Stimulated activated CD4-positive, alpha-beta T cell treated with anti-CD3 and anti-CD28 coated beads, Interleukin-1b, Interleukin-23, amount 100 ng/mL, for 1 hour (primary cell): ENCODE results near the gene ANKRD66.
"Not testable (repeated sequence)": the region's sequence is repeated elsewhere in the genome, so short reads cannot be mapped to it uniquely, and the experiment has no call there.

Experiments used
- DNase-seq, 2 donors: peaks; one replicate each; pipeline ENCODE4 v3.0.0-alpha.2; 2020; ENCODE audit warnings: low read depth in 2 of 2

The ANKRD66 gene

GRCh38 chr6:46755865-46756264, 9.1 kb downstream of the ANKRD66 start:
- DNase-seq, result no peak

- no peak for DNase-seq
Measured at GRCh38 chr6:46756469-46757213, 9.9 kb downstream of the ANKRD66 start.

DNA sequence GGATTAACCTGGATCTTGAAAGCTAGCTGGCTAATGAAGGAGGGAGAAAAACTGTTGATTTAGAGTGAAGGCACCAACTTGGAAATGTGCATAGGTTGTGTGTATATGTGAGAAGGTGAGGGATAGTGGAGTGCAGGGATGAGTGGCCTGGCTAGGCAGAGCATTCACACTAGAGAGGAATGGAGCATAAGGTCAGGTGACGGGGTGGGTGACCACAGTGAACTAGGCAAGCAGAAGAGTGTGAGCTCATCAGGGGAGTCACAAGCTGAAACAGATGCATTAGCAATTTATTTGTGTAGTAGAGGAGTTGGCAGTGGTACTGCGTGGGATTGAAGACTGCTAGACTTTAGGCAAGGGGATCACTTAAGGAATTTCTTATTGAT, 10.5 kb downstream of the ANKRD66 start:
- DNase-seq, result no peak

GRCh38 chr6:46758960-46759753, 12.4 kb downstream of the ANKRD66 start:
- DNase-seq, result no peak

- no peak for DNase-seq
Measured at GRCh38 chr6:46760925-46761324, 14.2 kb downstream of the ANKRD66 start.

DNA sequence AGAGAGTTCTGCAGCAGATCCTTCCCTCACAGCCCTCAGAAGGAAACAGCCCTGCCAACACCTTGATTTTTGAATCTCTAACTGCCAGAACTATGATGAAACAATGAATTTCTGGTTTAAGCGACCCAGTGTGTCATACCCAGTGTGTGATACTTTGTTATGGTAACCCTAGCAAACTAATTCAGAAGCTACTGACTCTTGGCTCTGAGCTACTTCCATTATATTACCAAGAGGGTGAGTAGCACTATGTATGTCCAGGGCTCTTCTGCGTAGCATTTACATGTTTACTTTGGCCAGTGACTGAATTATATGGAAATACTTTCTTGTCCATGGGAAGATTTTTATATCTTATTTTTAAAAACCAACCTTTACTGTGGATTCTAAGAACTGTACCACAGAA, 16.7 kb downstream of the ANKRD66 start:
- no peak for DNase-seq

GRCh38 chr6:46764280-46764679, 17.5 kb downstream of the ANKRD66 start:
- not testable (repeated sequence) for DNase-seq

GRCh38 chr6:46764961-46765360, 18.2 kb downstream of the ANKRD66 start:
- no peak for DNase-seq

- DNase-seq, result no peak
Measured at GRCh38 chr6:46772016-46772415, 25.3 kb downstream of the ANKRD66 start.

DNA sequence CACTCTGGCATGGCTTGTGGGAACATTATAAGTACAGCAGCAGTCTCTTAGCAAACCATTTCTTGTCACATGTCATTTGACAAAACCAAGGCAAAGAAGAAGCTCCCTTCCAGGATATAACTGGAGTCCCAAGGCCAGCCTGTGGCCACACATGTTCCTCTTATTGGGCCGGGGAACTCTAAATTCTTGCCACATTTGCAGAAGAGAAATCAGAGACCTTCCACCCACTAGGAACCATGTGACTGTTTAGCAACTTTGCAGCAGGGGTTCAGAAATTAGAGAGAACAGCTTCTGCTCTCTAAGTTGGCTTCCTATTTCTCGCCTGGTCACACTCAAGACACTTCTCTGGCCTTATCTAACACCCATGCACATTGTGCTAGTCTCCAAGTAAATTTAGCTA, 26.0 kb downstream of the ANKRD66 start:
- DNase-seq, result no peak

- DNase-seq, result no peak
Measured at GRCh38 chr6:46773201-46773855, 26.6 kb downstream of the ANKRD66 start.

- DNase-seq, result not testable (repeated sequence)
Measured at GRCh38 chr6:46774736-46775135, 28.0 kb downstream of the ANKRD66 start.

GRCh38 chr6:46776070-46776712, 29.5 kb downstream of the ANKRD66 start:
- DNase-seq, result no peak

- no peak for DNase-seq
Measured at GRCh38 chr6:46777476-46778346, 31.0 kb downstream of the ANKRD66 start.

DNA sequence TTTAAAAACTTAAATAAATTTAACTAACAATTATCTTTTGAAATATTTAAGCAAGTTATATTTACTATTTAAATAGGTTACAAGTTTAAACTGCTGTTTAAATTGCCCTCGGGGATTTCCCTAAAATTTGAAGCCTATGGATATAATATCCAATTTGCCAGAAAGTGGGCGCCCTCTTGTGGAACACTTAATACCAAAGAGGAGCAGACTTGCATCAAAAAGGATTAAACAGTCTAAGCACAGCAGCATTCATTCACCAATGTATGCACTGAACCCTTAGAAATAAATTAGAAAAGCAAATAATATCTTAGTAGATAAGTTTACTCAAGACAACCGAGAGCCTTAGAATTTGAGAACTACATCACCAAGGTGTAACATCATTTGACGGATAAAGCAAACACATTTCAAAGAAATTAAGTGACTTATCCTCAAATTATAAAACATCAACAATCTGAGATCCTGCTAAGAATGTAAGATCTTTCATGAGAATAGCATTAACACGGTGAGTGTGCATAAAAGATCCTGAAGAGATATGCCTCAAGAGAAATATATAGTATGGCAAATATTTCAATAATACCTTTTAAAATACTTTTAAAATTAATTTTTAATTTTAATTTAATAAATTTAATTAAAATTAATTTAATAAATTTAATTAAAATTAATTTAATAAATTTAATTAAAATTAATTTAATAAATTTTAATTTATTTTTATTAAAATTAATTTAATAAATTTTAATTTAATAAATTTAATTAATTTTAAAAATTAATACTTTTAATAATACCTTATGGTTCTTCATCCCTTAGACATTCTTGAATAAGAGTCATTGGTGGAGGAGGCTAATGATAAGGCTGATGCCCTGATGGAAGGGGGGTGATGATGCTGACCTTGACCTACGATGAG, 35.0 kb downstream of the ANKRD66 start:
- no peak for DNase-seq

DNA sequence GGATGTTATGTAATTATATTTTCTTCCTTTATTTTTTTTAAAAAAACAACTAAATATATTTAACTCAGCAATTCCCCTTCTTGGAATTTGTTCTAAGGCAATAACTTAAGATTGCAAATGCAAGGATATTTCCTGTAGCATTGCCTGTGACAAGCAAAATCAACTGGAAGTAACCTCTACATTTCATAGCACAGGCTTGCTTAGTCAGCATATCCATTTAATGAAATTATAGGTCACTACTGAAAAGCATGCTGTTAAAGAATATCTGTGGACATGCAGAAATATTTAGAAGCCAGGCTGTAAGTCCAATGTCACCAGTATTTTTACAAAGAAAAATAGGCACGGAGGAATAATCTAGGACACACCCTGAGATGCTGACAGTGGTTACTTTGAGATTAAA, 37.8 kb downstream of the ANKRD66 start:
- no peak for DNase-seq

GRCh38 chr6:46787871-46788540, 41.3 kb downstream of the ANKRD66 start:
- no peak for DNase-seq

GRCh38 chr6:46788791-46789190, 42.1 kb downstream of the ANKRD66 start:
- DNase-seq, result no peak
